ENCODE data around the gene PAQR8.
A peak's percentile ranks its signal among the peaks of the same experiment; 100 is the strongest.

The PAQR8 gene

DNA sequence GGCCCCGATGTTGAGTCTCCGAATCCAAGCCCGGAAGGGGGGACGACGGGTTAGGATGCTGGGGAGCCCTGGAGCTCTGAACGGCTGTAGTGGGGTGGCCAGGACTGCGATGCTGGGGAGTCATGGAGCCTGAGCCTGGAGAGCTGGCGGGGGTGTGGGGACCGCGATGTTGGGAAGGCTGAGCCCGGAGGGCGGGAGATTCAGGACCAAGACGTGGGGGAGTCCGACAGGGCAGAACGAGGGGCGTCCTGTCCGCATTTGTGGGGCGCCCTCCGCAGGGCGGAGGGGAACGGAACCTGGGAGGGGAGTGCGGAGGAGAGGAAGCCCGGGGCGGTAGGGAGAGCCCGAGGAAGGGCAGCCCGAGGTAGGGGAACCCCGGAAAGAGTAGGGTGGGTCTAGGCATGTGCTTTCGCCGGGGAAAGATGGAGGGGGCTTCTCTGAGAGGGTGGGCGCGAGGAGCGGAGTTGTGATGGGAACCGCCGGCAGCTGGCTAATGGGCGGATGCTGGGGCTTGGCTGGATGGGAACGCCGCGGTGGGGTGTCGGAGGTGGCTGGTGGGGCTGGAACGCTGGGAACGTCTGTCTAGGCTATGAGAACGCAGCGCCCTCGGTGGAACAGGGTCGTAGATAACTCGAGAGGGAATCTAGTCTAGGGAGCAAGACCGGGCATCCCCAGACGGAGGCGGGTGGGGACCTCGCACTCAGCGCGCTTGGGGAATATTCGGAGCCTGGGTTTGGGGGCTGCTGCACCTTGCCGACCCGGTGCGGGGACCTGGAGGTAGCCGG, 684 bp downstream of the PAQR8 start:
- H3K9me3 Mint-ChIP-seq: no peaks in the 10 kb centered on the region
- H3K4me1 Mint-ChIP-seq: peaks cover 51% of the 10 kb centered on the region
- H3K4me3 Mint-ChIP-seq: peak overlapping the region; percentile 99
- no peaks in the 10 kb centered on the region for H3K27me3 Mint-ChIP-seq
- H3K27ac Mint-ChIP-seq: peak overlapping the region; percentile 96 to 97
- DNase-seq (peak in 1 of 2 donors; percentile 49), ATAC-seq (peak; percentile 71)

DNA sequence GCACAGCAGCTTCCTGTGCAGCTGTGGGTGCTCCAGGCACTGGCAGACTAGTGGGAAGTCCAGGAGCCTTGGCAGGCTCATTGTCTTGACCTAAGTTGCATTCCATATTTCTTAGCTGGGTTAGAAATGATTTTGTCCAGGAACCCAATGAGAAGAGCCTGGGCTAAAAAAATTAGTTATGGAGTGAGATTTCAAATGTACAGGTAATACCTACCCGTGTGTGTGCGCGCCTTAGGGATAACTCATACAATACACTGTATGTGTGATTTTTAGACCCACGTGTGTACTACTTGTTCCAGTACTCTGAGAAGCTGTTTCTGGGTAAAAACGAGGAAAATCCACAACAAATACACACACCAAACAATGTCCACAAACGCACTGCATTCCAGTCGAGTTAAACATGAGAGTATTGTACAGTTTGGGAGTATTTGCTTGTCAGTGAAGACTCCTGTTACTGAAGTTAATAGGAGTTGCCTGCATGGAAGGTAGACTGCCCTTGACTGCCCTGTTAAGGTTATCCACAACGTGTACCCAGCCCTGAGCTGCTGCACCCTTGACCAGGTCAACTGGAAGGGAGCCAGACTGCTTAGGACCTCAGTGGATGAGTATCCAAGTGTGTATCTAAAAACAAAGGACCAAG, 1.4 kb downstream of the PAQR8 start:
- ATAC-seq (no peak), DNase-seq (no peak)
- Mint-ChIP-seq H3K27ac (peak overlapping the region; percentile 96 to 97), H3K9me3 (no peaks in the 10 kb centered on the region), H3K4me3 (peak overlapping the region; percentile 99), H3K27me3 (no peaks in the 10 kb centered on the region), H3K4me1 (peaks cover 58% of the 10 kb centered on the region)

DNA sequence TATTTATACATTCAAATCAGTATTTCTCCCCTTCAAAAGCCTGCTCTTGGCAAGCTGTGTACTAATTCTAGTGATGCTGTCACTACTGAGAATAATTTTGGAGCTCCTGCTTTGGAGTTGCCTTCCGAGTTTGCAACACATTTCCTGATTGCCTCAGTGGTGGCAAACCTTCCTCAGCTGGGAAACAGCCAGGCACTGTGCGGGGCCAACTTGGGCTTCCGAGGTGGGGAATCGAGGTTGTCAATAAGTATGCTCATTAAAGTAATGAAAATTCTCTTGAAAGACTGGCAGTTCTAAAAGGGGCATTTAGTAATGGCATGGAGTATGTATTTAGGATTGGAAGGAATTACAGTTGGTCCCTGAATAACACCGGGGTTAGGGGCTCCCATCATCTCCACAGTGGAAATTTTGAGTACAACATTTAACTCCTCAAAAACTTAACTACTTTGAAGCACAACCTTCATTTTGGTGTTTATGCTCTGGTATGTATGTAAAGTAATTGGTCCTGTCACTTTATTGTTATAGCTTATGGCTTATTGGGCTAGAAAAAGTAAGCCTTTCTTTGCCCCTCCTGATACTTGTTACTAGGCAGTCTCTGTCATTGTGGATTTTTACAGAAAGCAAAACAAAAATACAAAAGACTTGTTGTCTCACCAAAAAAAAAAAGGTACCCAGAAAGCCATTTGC, 2.7 kb downstream of the PAQR8 start:
- peak overlapping the region in 1 of 2 donors; percentile 11 for H3K27ac Mint-ChIP-seq
- ATAC-seq (no peak), DNase-seq (no peak)
- H3K27me3 Mint-ChIP-seq: no peaks in the 10 kb centered on the region
- peaks cover 71% of the 10 kb centered on the region for H3K4me1 Mint-ChIP-seq
- peak overlapping the region; percentile 45 to 50 for H3K4me3 Mint-ChIP-seq
- no peaks in the 10 kb centered on the region for H3K9me3 Mint-ChIP-seq

DNA sequence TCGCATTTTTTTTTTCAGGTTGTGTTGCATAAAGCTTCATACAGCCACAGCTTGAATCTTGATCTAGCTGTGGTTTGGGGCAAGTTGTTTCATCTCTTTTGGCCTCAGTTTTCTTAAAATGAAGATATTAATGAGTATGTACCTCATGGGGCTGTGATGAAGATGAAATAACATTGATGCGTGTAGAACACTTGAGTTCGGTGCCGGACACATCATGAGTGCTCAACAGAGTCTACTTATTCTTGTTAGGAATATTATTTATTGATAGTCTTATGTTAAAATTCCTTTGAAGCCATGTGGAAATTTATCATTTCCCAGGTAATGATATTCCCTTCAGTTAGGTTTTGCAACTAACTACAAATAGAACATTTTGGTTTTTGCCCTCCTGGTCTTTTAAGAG, 3.4 kb downstream of the PAQR8 start:
- H3K9me3 Mint-ChIP-seq: no peaks in the 10 kb centered on the region
- H3K4me3 Mint-ChIP-seq: no peak overlapping the region
- no peaks in the 10 kb centered on the region for H3K27me3 Mint-ChIP-seq
- ATAC-seq (no peak), DNase-seq (no peak)
- H3K4me1 Mint-ChIP-seq: peaks cover 78% of the 10 kb centered on the region
- peak overlapping the region in 1 of 2 donors; percentile 11 for H3K27ac Mint-ChIP-seq

DNA sequence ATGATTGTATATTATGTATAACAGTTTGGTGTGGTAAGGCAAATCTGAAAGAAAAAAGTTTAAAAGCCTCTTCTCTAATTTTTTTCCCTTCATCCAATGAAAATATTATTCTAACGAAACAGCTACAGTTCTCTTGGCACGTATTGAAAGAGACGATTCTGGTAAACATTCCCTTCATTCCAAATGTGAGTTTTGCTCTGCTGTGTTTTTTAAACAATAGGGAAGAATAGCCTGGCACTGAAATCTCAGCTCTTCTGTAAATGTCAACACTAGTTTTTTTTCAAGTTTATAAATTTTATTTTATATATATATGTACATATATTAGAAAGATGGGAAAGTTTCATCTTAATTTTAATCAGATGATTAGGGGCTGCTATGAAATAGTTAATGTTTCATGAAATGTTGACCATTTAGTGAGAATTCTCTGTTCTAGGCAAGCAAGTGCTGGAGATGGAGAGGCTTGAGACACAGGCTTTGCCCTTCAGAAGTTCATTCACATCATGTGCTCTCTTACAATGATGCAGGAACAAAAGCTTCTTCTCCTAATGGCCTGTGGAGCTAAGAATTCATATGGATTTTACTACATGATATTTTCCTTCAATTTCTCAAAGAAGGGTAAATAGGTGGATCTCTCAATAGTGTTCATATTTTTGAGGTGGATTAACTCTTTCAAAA, 4.1 kb downstream of the PAQR8 start:
- no peak overlapping the region for H3K4me3 Mint-ChIP-seq
- DNase-seq: no peak

DNA sequence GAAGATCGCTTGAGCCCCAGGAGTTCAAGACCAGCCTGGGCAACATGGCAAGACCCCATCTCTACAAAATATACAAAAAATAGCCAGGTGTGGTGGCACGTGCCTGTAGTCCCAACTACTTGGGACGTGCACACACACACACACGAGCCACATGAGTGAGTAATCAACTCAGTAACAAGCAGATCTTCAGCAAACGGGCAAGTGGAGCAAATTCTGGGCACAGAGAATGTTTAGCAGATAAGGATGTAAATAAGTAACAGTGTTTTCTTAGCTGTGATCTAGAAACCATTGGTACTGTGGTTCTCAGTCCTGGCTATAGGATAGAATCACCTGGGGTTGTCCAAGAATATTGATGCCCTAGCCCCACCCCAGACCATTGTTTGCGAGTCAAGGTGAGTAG, 6.1 kb downstream of the PAQR8 start:
- Mint-ChIP-seq H3K9me3 (no peaks in the 10 kb centered on the region), H3K27me3 (no peaks in the 10 kb centered on the region), H3K27ac (no peak overlapping the region), H3K4me1 (peaks cover 71% of the 10 kb centered on the region), H3K4me3 (no peak overlapping the region)
- no peak for DNase-seq
- no peak for ATAC-seq

More for the DNA sequence above, 4.1 kb downstream of the PAQR8 start:
- H3K27ac Mint-ChIP-seq: no peak overlapping the region
- H3K9me3 Mint-ChIP-seq: no peaks in the 10 kb centered on the region
- H3K4me1 Mint-ChIP-seq: peaks cover 84% of the 10 kb centered on the region
- no peak for ATAC-seq
- H3K27me3 Mint-ChIP-seq: no peaks in the 10 kb centered on the region

DNA sequence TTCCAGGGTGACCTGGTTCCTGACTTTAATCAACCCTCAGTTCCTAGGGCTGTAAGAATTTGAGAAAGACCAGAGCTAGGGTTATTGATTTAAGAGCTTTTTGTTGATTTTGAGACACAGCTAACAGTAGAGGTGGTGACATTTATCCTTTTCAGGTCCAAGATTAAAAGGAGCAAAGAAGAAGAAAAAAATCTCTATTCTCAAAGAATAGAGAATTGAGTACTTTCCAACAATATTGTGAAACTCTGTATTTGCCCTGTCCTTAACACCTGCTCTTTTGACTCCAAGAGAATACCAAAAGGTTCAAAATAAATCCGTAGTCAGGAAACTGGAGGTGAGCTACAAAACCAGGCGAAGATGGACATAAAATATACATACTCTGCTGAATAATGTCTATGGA, 7.3 kb downstream of the PAQR8 start:
- no peaks in the 10 kb centered on the region for H3K27me3 Mint-ChIP-seq
- DNase-seq (no peak), ATAC-seq (no peak)
- no peak overlapping the region for H3K27ac Mint-ChIP-seq
- H3K9me3 Mint-ChIP-seq: peaks cover 10 to 12% of the 10 kb centered on the region in 2 donors
- H3K4me3 Mint-ChIP-seq: no peak overlapping the region
- peaks cover 64% of the 10 kb centered on the region for H3K4me1 Mint-ChIP-seq

DNA sequence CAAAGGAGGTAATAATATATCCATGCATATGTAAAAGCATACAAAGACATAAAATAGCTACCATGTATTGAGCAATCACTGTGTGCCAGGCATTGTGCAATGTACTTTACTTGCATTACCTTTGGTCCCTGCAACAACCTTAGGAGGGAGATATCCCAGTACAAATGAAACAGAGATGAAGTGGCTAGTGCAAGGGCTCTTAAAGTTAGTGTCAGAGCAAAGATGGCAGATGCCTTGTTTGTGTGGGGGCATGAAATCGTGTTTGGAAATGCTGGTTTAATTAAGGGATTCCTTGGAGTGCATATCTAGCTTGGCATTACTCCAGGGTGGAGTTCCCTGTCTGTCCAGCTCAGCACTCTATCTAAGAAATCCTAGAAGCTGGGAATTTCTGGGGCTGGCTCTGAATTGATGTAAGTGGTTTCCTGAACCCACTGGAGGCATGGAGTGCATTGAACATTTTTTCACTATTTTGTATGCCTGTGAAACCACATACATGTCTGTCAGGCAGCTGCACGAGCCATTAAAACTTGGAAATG, 9.8 kb downstream of the PAQR8 start:
- Mint-ChIP-seq H3K27ac (no peak overlapping the region), H3K4me1 (peaks cover 72% of the 10 kb centered on the region), H3K27me3 (no peaks in the 10 kb centered on the region), H3K4me3 (no peak overlapping the region), H3K9me3 (peaks cover 14 to 16% of the 10 kb centered on the region in 2 donors)
- ATAC-seq (no peak), DNase-seq (no peak)

DNA sequence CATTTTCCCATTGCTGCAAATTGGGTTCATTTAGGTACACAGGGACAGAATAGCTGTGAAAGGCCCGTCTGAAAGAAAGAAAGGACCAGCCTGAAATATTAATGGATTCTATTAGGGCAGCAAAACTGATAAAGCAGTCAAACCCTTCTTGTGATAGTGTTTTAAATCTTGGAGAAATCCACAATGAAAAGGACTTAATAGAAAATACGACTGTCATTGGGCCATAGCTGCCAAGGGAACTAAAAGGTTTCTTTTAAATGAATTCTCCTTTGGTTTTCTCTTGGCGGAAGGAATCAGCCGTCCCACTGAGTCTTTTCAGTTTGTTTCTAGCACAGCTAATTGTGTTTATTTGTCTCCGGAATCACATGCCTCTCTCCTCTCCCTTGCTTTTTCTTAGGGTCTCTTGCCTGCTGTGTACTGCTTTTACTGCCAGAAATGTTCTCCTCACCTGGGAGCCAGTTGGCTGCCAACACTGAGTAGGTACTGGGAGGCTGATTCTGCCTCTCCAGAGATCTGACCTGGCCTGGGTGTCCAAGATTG, 11.3 kb downstream of the PAQR8 start:
- H3K9me3 Mint-ChIP-seq: peaks cover 14 to 16% of the 10 kb centered on the region in 2 donors

DNA sequence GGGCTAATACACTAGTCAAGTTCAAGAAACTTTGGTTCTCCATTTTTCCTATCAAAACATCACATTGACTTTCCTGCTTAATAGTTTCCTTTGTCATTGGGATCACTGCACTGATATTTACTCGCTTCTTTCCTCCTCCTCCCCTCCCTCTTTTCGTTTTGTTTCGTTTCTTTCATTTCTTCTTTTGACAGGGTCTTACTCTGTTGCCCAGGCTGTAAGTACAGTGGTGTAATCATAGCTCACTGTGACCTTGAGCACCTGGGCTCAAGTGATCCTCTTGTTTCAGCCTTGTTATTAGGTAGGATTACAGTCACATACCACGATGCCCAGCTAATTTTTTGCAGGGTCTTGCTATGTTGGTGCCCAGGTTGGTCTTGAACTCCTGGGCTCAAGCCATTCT, 12.3 kb downstream of the PAQR8 start:
- H3K27me3 Mint-ChIP-seq: no peaks in the 10 kb centered on the region
- no peak overlapping the region for H3K27ac Mint-ChIP-seq
- peaks cover 14 to 16% of the 10 kb centered on the region in 2 donors for H3K9me3 Mint-ChIP-seq
- no peak for ATAC-seq
- no peak for DNase-seq
- no peak overlapping the region for H3K4me3 Mint-ChIP-seq
- peaks cover 70% of the 10 kb centered on the region for H3K4me1 Mint-ChIP-seq

More for the DNA sequence above, 11.3 kb downstream of the PAQR8 start:
- Mint-ChIP-seq H3K27me3 (no peaks in the 10 kb centered on the region), H3K4me3 (no peak overlapping the region), H3K4me1 (peaks cover 72% of the 10 kb centered on the region), H3K27ac (no peak overlapping the region)
- no peak for DNase-seq
- no peak for ATAC-seq

DNA sequence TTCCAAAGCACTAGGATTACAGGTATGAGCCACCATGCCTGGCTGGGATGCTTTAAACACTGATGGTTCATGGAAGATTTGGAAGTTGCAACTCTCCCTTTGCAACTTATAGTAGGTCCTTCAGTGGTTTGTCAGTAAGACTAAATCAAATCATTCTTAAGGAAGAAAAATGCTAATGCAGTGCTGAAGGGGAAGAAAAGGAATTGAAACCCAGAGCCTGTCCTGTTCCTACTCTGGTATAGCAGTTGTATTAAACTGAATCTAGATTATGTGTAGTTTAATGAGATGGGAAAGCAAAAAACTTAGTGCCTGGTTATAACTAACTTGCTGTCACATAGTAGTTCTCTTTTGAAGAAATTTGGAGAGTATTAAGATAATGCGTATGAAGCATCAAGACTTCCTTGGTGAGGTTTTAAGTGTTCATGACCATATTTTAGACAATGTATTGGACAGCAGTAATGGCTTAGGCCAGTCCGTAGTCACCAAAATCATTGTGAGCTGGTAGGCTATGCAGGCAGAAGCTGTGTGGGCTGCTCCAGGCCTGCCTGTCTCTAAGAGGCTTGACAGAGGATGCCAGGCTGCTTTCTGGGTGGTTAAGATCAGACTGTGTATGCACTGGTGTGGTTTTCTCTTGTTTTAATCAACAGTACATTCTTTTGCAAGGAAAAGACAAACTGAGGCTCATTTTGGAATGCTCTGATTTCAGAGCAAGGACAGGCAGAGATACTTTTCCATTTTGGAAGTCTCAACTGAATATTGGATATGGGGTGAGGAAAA, 14.0 kb downstream of the PAQR8 start:
- ATAC-seq (peak; percentile 85), DNase-seq (no peak)
- no peaks in the 10 kb centered on the region for H3K27me3 Mint-ChIP-seq
- peak overlapping the region; percentile 21 to 30 for H3K4me3 Mint-ChIP-seq
- H3K4me1 Mint-ChIP-seq: peaks cover 69% of the 10 kb centered on the region
- peaks cover 14 to 16% of the 10 kb centered on the region in 2 donors for H3K9me3 Mint-ChIP-seq
- H3K27ac Mint-ChIP-seq: no peak overlapping the region

DNA sequence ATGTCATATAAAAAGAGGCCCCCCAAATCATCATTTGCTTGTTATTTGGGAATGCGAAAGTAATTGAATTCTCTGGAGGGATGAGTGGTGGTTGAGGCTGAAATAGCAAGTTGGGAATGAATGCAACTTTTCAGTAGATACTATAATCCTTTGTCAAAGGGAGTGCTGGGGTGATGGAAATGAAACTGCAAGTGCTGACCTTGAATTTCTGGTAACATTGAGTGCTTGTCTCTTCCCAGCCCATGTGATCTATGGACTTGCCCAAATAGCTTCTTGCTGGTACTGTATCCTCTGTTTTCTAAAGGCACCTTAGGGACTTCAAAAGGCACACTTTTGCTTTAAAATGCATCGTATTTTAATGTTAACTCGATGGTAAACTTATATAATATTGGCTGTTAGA, 14.8 kb downstream of the PAQR8 start:
- Mint-ChIP-seq H3K4me3 (no peak overlapping the region), H3K4me1 (peaks cover 76% of the 10 kb centered on the region), H3K9me3 (peaks cover 14 to 16% of the 10 kb centered on the region in 2 donors), H3K27ac (no peak overlapping the region), H3K27me3 (no peaks in the 10 kb centered on the region)
- DNase-seq: no peak
- ATAC-seq: no peak

DNA sequence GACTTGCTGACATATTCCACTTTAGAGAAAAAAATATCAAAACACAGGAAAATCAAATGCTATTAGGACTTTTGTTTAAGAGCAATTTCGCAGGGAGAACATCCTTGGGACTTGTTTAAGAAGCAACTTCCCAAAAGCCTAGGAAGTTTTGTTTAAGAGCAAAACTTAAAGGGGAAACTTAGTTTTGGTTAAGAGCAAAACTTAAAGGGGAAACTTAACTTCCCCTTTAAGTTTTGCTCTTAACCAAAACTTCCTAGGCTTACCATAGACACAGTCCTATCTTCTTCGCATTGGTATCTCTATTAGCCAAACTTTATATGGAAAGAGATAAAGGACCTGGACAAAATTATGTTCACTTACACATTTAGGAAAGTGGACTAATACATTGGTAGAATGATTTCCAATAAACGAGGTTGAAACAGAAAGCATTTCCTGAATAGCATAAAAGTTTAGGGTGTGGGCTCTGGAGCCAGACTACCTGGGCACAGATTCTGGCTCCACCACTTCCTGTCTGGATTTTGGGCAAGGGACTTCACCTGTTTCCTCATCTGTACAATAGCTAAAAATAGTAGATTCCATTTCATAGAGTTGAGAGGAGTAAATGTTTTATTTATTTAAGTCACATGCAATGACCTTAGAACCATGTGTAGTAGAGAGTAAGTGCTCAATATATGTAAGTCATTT, 15.7 kb downstream of the PAQR8 start:
- peaks cover 84% of the 10 kb centered on the region for H3K4me1 Mint-ChIP-seq
- H3K9me3 Mint-ChIP-seq: peaks cover 14 to 16% of the 10 kb centered on the region in 2 donors
- peak overlapping the region; percentile 16 to 79 for H3K27ac Mint-ChIP-seq
- ATAC-seq: no peak
- DNase-seq: no peak
- no peaks in the 10 kb centered on the region for H3K27me3 Mint-ChIP-seq
- peak overlapping the region; percentile 38 to 41 for H3K4me3 Mint-ChIP-seq

DNA sequence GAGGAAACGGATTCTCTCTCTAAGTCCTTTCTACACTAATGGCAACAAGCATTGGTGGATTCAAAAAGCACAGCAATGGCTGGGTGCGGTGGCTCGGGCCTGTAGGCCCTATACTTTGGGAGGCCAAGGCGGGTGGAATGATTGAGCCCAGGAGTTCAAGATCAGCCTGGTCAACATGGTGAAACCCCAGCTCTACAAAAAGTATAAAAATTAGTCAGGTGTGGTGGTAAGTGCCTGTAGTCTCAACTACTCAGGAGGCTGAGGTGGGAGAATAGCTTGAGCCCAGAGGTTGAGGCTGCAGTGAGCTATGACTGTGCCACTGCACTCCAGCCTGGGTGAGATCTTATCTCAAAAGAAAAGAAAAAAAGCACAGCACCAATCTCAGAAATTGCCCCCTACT, 19.3 kb downstream of the PAQR8 start:
- Mint-ChIP-seq H3K9me3 (peaks cover 6 to 17% of the 10 kb centered on the region in 2 donors), H3K4me1 (peaks cover 85% of the 10 kb centered on the region), H3K4me3 (no peak overlapping the region), H3K27me3 (no peaks in the 10 kb centered on the region), H3K27ac (no peak overlapping the region)
- DNase-seq (peak in 1 of 2 donors; percentile 56), ATAC-seq (peak; percentile 87)
